Measurements from ENCODE around the gene DFFB.

The DFFB gene

GRCh38 chr1:3876716-3877115 lies 19.4 kb downstream of the DFFB start:
- no peak for DNase-seq

- DNase-seq, result no peak
Observed at GRCh38 chr1:3879099-3879498, 21.8 kb downstream of the DFFB start.

- no peak for DNase-seq
Observed at GRCh38 chr1:3879787-3880428, 22.6 kb downstream of the DFFB start.

GRCh38 chr1:3880429-3881192 lies 23.3 kb downstream of the DFFB start:
- no peak for DNase-seq

GRCh38 chr1:3881193-3881480 lies 23.9 kb downstream of the DFFB start:
- no peak for DNase-seq

- peak in 1 of 5 donors; percentile 15 for DNase-seq
Observed at GRCh38 chr1:3883194-3883925, 26.1 kb downstream of the DFFB start.

GRCh38 chr1:3884966-3885365 lies 27.7 kb downstream of the DFFB start:
- DNase-seq, result no peak

- no peak for DNase-seq
Observed at GRCh38 chr1:3885611-3886010, 28.3 kb downstream of the DFFB start.

- DNase-seq, result no peak
Observed at GRCh38 chr1:3886106-3886670, 28.9 kb downstream of the DFFB start.

- no peak for DNase-seq
Observed at GRCh38 chr1:3886691-3887090, 29.4 kb downstream of the DFFB start.

GRCh38 chr1:3888301-3888700 lies 31.0 kb downstream of the DFFB start:
- DNase-seq, result no peak

- DNase-seq, result no peak
Observed at GRCh38 chr1:3889936-3890335, 32.7 kb downstream of the DFFB start.

GRCh38 chr1:3890389-3891328 lies 33.4 kb downstream of the DFFB start:
- DNase-seq, result peak in 1 of 5 donors; percentile 47

- no peak for DNase-seq
Observed at GRCh38 chr1:3891329-3891865, 34.1 kb downstream of the DFFB start.

GRCh38 chr1:3892748-3893147 lies 35.5 kb downstream of the DFFB start:
- no peak for DNase-seq

- DNase-seq, result no peak
Observed at GRCh38 chr1:3893190-3893589, 35.9 kb downstream of the DFFB start.

GRCh38 chr1:3894626-3895278 lies 37.5 kb downstream of the DFFB start:
- DNase-seq, result no peak

- no peak for DNase-seq
Observed at GRCh38 chr1:3895279-3895950, 38.1 kb downstream of the DFFB start.

GRCh38 chr1:3895951-3896325 lies 38.7 kb downstream of the DFFB start:
- no peak for DNase-seq

- DNase-seq, result no peak
Observed at GRCh38 chr1:3896396-3897000, 39.2 kb downstream of the DFFB start.

GRCh38 chr1:3898475-3898735 lies 41.1 kb downstream of the DFFB start:
- no peak for DNase-seq

All from T-helper 1 cell (primary cell).